Endothelial cell of umbilical vein (primary cell): Measurements from ENCODE around the gene GNPTAB.

Experiments used
- EZH2 ChIP-seq: IDR thresholded peaks from 2 replicates; pipeline ENCODE4 v1.6.1; 2012; ENCODE audit warnings: borderline replicate concordance, low read depth, mild to moderate bottlenecking, moderate library complexity, low read length, inconsistent platforms; ENCODE audit not compliant: severe bottlenecking
- FOS ChIP-seq: IDR thresholded peaks from 2 replicates; pipeline ENCODE4 v1.6.1; 2011; ENCODE audit warnings: mild to moderate bottlenecking, low read length, moderate library complexity, borderline replicate concordance; ENCODE audit not compliant: insufficient read depth
- GATA2 ChIP-seq: IDR thresholded peaks from 2 replicates; pipeline ENCODE4 v1.7.0; 2011; ENCODE audit warnings: low read depth, mild to moderate bottlenecking, moderate library complexity, mixed read lengths, low read length; ENCODE audit not compliant: insufficient read length, insufficient read depth
- JUN ChIP-seq: IDR thresholded peaks from 2 replicates; pipeline ENCODE4 v1.6.1; 2011; ENCODE audit warnings: borderline replicate concordance, low read depth; ENCODE audit not compliant: insufficient read length, insufficient read depth
- MYC ChIP-seq: IDR thresholded peaks from one replicate; pipeline ENCODE4 v1.6.1; 2011; ENCODE audit warnings: mild to moderate bottlenecking, low read depth, low read length
- POLR2A ChIP-seq: IDR thresholded peaks from 2 replicates; pipeline ENCODE4 v1.6.1; 2012; ENCODE audit warnings: low read depth, mild to moderate bottlenecking, control low read depth, low read length
- POLR2AphosphoS5 ChIP-seq: IDR thresholded peaks from 2 replicates; pipeline ENCODE4 v1.6.1; 2012; ENCODE audit warnings: low read depth, mild to moderate bottlenecking, control low read depth, low read length, moderate library complexity; ENCODE audit not compliant: insufficient read depth
- TF ChIP-seq, protein P1 (sequence below), 2 donors: IDR thresholded peaks; 1 replicate in 1 of 2; 2 replicates in 1 of 2; pipeline ENCODE4 v1.5.1; 2011; ENCODE audit warnings: low read length in 2 of 2, mild to moderate bottlenecking in 2 of 2, moderate library complexity in 2 of 2, control low read depth in 1 of 2, inconsistent platforms in 1 of 2, low read depth in 1 of 2; ENCODE audit not compliant: insufficient read depth in 1 of 2; ENCODE audit errors: extremely low read depth in 1 of 2
- TF ChIP-seq, protein P2 (sequence below): IDR thresholded peaks from 2 replicates; pipeline ENCODE4 v1.6.1; 2011; ENCODE audit not compliant: insufficient read depth, insufficient read length

DNA sequence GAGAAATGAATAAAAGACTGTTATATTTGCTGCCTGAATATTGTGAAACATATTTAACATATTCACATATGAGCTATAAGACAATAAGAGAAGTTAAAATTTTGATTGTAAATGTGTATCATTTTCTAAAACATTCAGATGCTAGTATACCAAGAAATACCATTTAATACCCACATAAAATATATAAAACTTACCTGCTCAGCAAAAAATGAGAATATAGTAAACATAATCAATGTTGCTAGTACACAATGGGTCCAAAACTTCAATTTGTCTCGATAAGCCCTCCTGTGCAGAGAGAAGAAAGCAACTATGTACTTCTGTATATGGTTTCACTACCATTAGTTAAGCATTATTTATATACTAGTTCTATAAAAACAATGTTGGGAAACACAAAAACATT is 81.9 kb downstream of the GNPTAB start:
- TF ChIP-seq, protein P1, sequence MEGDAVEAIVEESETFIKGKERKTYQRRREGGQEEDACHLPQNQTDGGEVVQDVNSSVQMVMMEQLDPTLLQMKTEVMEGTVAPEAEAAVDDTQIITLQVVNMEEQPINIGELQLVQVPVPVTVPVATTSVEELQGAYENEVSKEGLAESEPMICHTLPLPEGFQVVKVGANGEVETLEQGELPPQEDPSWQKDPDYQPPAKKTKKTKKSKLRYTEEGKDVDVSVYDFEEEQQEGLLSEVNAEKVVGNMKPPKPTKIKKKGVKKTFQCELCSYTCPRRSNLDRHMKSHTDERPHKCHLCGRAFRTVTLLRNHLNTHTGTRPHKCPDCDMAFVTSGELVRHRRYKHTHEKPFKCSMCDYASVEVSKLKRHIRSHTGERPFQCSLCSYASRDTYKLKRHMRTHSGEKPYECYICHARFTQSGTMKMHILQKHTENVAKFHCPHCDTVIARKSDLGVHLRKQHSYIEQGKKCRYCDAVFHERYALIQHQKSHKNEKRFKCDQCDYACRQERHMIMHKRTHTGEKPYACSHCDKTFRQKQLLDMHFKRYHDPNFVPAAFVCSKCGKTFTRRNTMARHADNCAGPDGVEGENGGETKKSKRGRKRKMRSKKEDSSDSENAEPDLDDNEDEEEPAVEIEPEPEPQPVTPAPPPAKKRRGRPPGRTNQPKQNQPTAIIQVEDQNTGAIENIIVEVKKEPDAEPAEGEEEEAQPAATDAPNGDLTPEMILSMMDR (IDR thresholded peaks at IDR 0.05; ENCODE audit: extremely low read depth in 1 of 2, insufficient read depth in 1 of 2, low read depth in 1 of 2, low read length in 2 of 2), result no peak
- TF ChIP-seq POLR2A (no peak), MYC (no peak), EZH2 (no peak), JUN (no peak), POLR2AphosphoS5 (no peak), GATA2 (no peak), FOS (no peak)
- TF ChIP-seq, protein P2, sequence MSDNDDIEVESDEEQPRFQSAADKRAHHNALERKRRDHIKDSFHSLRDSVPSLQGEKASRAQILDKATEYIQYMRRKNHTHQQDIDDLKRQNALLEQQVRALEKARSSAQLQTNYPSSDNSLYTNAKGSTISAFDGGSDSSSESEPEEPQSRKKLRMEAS, result no peak
